Activated T-cell treated with anti-CD3 and anti-CD28 coated beads, Interleukin-2, amount 50 U/mL, for 72 hours (primary cell): Measurements from ENCODE around the gene SMARCA4. TPM values are rescaled to one million over a fixed set of nuclear protein-coding genes. Genes with fewer than 3 reads are reported as not detected.
"Not testable (repeated sequence)": the region's sequence is repeated elsewhere in the genome, so short reads cannot be mapped to it uniquely, and the experiment has no call there.

Experiments
- ATAC-seq, 2 donors: fragments of 150-1000 bp; cut with Tn5 transposase; replicated peaks in 1 of 2; 2 replicates each; pipeline ENCODE4 v1.10.0; 2021; ENCODE audit warnings: moderate library complexity in 2 of 2, mild to moderate bottlenecking in 1 of 2
- DNase-seq, 2 donors: peaks; one replicate each; pipeline ENCODE4 v3.0.0; 2021 to 2022; ENCODE audit warnings: mixed read lengths in 1 of 2
- H3K27ac Mint-ChIP-seq: one replicate; pipeline ENCODE4 v1.8.0; 2022; ENCODE audit warnings: mild to moderate bottlenecking, moderate library complexity, mixed read lengths
- H3K27me3 Mint-ChIP-seq: one replicate; pipeline ENCODE4 v1.8.0; 2022; ENCODE audit warnings: low read depth, mixed read lengths
- H3K36me3 Mint-ChIP-seq, 2 donors: one replicate each; pipeline ENCODE4 v1.8.0; 2022; ENCODE audit warnings: mixed read lengths in 2 of 2, mild to moderate bottlenecking in 1 of 2; ENCODE audit not compliant: insufficient read depth in 2 of 2
- H3K4me1 Mint-ChIP-seq: one replicate; pipeline ENCODE4 v1.8.0; 2022; ENCODE audit warnings: low read depth, mixed read lengths
- H3K4me3 Mint-ChIP-seq, 2 donors: one replicate each; pipeline ENCODE4 v1.8.0; 2022; ENCODE audit warnings: mild to moderate bottlenecking in 2 of 2, mixed read lengths in 2 of 2, moderate library complexity in 2 of 2
- H3K9me3 Mint-ChIP-seq, 2 donors: one replicate each; pipeline ENCODE4 v1.8.0; 2022; ENCODE audit warnings: mixed read lengths in 2 of 2
- total RNA-seq, 2 donors: library from RNA; stranded (reverse); gene quantifications; one replicate each; pipeline ENCODE4 v1.2.3, GENCODE V29; 2022

The SMARCA4 gene
- total RNA-seq, 2 donors from 2014 or later = 80.5 to 83.2 TPM

- Mint-ChIP-seq H3K4me1 (peaks cover 1% of the 10 kb centered on the region), H3K27ac (peak overlapping the region; percentile 54), H3K4me3 (no peak overlapping the region), H3K36me3 (peaks cover 0 to 2% of the 10 kb centered on the region in 2 donors), H3K9me3 (no peaks in the 10 kb centered on the region), H3K27me3 (no peaks in the 10 kb centered on the region)
- no peak for ATAC-seq
- DNase-seq = no peak
Observed at GRCh38 chr19:10921910-10922637, 38.8 kb upstream of the SMARCA4 start.

- Mint-ChIP-seq H3K27me3 (no peaks in the 10 kb centered on the region), H3K9me3 (no peaks in the 10 kb centered on the region), H3K27ac (peak overlapping the region; percentile 54), H3K4me1 (peaks cover 7% of the 10 kb centered on the region), H3K4me3 (no peak overlapping the region), H3K36me3 (peaks cover 0 to 2% of the 10 kb centered on the region in 2 donors)
- ATAC-seq = no peak
- no peak for DNase-seq
Observed at GRCh38 chr19:10922638-10923014, 38.2 kb upstream of the SMARCA4 start.

GRCh38 chr19:10923260-10924112 is 37.3 kb upstream of the SMARCA4 start:
- H3K36me3 Mint-ChIP-seq = peaks cover 0 to 2% of the 10 kb centered on the region in 2 donors
- no peak overlapping the region for H3K4me3 Mint-ChIP-seq
- DNase-seq (no peak), ATAC-seq (no peak)
- peaks cover 10% of the 10 kb centered on the region for H3K4me1 Mint-ChIP-seq
- no peaks in the 10 kb centered on the region for H3K9me3 Mint-ChIP-seq
- H3K27me3 Mint-ChIP-seq = no peaks in the 10 kb centered on the region
- H3K27ac Mint-ChIP-seq = no peak overlapping the region

- Mint-ChIP-seq H3K4me1 (peaks cover 14% of the 10 kb centered on the region), H3K9me3 (no peaks in the 10 kb centered on the region), H3K27me3 (no peaks in the 10 kb centered on the region), H3K36me3 (peaks cover 0 to 2% of the 10 kb centered on the region in 2 donors), H3K27ac (peak overlapping the region; percentile 40), H3K4me3 (no peak overlapping the region)
- DNase-seq = no peak
- no peak for ATAC-seq
Observed at GRCh38 chr19:10924597-10924996, 36.2 kb upstream of the SMARCA4 start.

GRCh38 chr19:10927730-10928562 is 32.9 kb upstream of the SMARCA4 start:
- ATAC-seq = peak; percentile 1 to 42
- peak overlapping the region; percentile 91 for H3K27ac Mint-ChIP-seq
- peak overlapping the region; percentile 93 to 94 for H3K4me3 Mint-ChIP-seq
- H3K4me1 Mint-ChIP-seq = peaks cover 27% of the 10 kb centered on the region
- no peaks in the 10 kb centered on the region for H3K9me3 Mint-ChIP-seq
- DNase-seq = peak in 1 of 2 donors; percentile 15
- H3K36me3 Mint-ChIP-seq = peaks cover 0 to 5% of the 10 kb centered on the region in 2 donors
- no peaks in the 10 kb centered on the region for H3K27me3 Mint-ChIP-seq

GRCh38 chr19:10928563-10929401 is 32.0 kb upstream of the SMARCA4 start, which contains the start of the genes TIMM29 and YIPF2:
Gene TIMM29, plus strand, starts transcription at chr19:10928811. Its CDS starts 12 bp downstream, at chr19:10928823.
Gene YIPF2, minus strand, starts transcription at chr19:10928639. Its CDS starts 229 bp downstream, at chr19:10928410.
- DNase-seq = peak; percentile 95
- H3K27ac Mint-ChIP-seq = peak within 1 kb of the TSS; percentile 91
- peaks cover 0 to 5% of the 10 kb centered on the region in 2 donors for H3K36me3 Mint-ChIP-seq
- peaks cover 27% of the 10 kb centered on the region for H3K4me1 Mint-ChIP-seq
- H3K4me3 Mint-ChIP-seq = peak within 1 kb of the TSS; percentile 93 to 94
- peak; percentile 92 to 93 for ATAC-seq
- H3K27me3 Mint-ChIP-seq = no peaks in the 10 kb centered on the region
- H3K9me3 Mint-ChIP-seq = no peaks in the 10 kb centered on the region

- Mint-ChIP-seq H3K27ac (peak overlapping the region; percentile 5), H3K4me1 (peaks cover 27% of the 10 kb centered on the region)
- ATAC-seq = no peak
Observed at GRCh38 chr19:10929402-10929794, 31.4 kb upstream of the SMARCA4 start.

GRCh38 chr19:10935371-10936059 is 25.3 kb upstream of the SMARCA4 start:
- ATAC-seq = no peak

More at GRCh38 chr19:10929402-10929794, 31.4 kb upstream of the SMARCA4 start:
- no peak for DNase-seq
- H3K36me3 Mint-ChIP-seq = peaks cover 0 to 5% of the 10 kb centered on the region in 2 donors
- peak overlapping the region; percentile 93 to 94 for H3K4me3 Mint-ChIP-seq
- no peaks in the 10 kb centered on the region for H3K27me3 Mint-ChIP-seq
- H3K9me3 Mint-ChIP-seq = no peaks in the 10 kb centered on the region

GRCh38 chr19:10936661-10937084 is 24.2 kb upstream of the SMARCA4 start:
- H3K9me3 Mint-ChIP-seq = no peaks in the 10 kb centered on the region
- H3K36me3 Mint-ChIP-seq = peaks cover 0 to 1% of the 10 kb centered on the region in 2 donors
- peak; percentile 45 to 50 for DNase-seq
- peak; percentile 74 to 80 for ATAC-seq
- H3K27me3 Mint-ChIP-seq = no peaks in the 10 kb centered on the region
- peaks cover 8% of the 10 kb centered on the region for H3K4me1 Mint-ChIP-seq
- H3K27ac Mint-ChIP-seq = no peak overlapping the region
- peak overlapping the region in 1 of 2 donors; percentile 12 for H3K4me3 Mint-ChIP-seq

More at GRCh38 chr19:10935371-10936059, 25.3 kb upstream of the SMARCA4 start:
- H3K27me3 Mint-ChIP-seq = no peaks in the 10 kb centered on the region
- H3K9me3 Mint-ChIP-seq = no peaks in the 10 kb centered on the region
- peaks cover 14% of the 10 kb centered on the region for H3K4me1 Mint-ChIP-seq
- H3K27ac Mint-ChIP-seq = no peak overlapping the region
- no peak for DNase-seq
- H3K36me3 Mint-ChIP-seq = peaks cover 0 to 5% of the 10 kb centered on the region in 2 donors
- H3K4me3 Mint-ChIP-seq = no peak overlapping the region

- not testable (repeated sequence) for H3K4me3 Mint-ChIP-seq, H3K27ac Mint-ChIP-seq, DNase-seq, ATAC-seq, H3K9me3 Mint-ChIP-seq, H3K27me3 Mint-ChIP-seq, H3K36me3 Mint-ChIP-seq
- H3K4me1 Mint-ChIP-seq = peaks cover 12% of the 10 kb centered on the region
Observed at GRCh38 chr19:10941649-10942048, 19.2 kb upstream of the SMARCA4 start.

GRCh38 chr19:10943412-10943811 is 17.4 kb upstream of the SMARCA4 start:
- not testable (repeated sequence) for H3K9me3 Mint-ChIP-seq, ATAC-seq, H3K4me3 Mint-ChIP-seq, DNase-seq, H3K27me3 Mint-ChIP-seq, H3K27ac Mint-ChIP-seq, H3K36me3 Mint-ChIP-seq, H3K4me1 Mint-ChIP-seq
